ENCODE measurements around the gene HOXC11. TPM values are rescaled to one million over a fixed set of nuclear protein-coding genes. Genes with fewer than 3 reads are reported as not detected.

HOXC11 gene
- total RNA-seq, 2 experiments from 2014 or later, result not detected

DNA sequence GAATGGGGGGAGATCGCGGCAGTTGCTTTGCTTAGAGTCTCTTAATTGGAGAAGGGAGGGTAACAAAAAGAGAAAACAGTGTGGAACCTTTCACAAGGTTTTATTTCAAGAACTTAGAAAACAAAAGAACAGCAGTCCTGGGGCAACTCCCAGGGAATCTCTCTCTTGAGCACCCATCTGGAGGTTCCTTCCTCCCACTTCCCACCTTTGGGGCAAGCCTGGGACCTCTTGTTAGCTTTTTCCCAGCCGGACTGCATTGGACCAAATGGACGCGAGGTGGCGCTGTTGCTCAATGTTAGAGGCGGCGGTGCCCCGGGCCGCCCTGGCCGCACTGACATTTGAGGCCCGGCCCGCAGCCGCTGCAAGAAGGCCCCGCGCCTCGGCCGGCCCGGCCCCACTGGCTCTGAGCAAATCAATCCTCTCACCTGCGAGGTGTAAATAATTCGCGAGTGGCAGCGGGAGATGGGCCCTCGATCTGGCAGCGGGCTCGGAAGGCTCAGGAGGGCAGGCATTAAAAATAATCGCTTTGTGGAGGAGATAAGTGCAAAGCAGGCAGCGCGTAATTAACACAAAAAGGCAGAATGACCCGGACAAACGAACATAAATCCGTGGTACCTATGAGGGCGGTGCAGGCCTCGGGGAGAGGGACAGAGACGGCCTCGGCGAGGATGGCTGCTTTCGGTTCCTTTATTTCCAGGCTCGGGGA is 33.1 kb downstream of the HOXC11 start:
- H3K4me1 Mint-ChIP-seq, result peaks cover 14% of the 10 kb centered on the region
- no peaks in the 10 kb centered on the region for H3K9me3 Mint-ChIP-seq (ENCODE audit: low read depth)
- H3K27me3 Mint-ChIP-seq, result peaks cover 95% of the 10 kb centered on the region
- H3K27ac Mint-ChIP-seq, result no peak overlapping the region
- CTCF ChIA-PET, result interaction anchor here (0.6 to 8.4 kb wide), 28 partner anchors 8 to 375 kb away, joined by 3 to 136 read pairs (median 5); partner anchors contain the start of genes HOXC10, HOXC4, HOXC5 and HOXC6
- peak overlapping the region; percentile 64 for H3K4me3 Mint-ChIP-seq
- H3K36me3 Mint-ChIP-seq, result no peaks in the 10 kb centered on the region
- ATAC-seq (peak; percentile 88), DNase-seq (peak; percentile 87)

DNA sequence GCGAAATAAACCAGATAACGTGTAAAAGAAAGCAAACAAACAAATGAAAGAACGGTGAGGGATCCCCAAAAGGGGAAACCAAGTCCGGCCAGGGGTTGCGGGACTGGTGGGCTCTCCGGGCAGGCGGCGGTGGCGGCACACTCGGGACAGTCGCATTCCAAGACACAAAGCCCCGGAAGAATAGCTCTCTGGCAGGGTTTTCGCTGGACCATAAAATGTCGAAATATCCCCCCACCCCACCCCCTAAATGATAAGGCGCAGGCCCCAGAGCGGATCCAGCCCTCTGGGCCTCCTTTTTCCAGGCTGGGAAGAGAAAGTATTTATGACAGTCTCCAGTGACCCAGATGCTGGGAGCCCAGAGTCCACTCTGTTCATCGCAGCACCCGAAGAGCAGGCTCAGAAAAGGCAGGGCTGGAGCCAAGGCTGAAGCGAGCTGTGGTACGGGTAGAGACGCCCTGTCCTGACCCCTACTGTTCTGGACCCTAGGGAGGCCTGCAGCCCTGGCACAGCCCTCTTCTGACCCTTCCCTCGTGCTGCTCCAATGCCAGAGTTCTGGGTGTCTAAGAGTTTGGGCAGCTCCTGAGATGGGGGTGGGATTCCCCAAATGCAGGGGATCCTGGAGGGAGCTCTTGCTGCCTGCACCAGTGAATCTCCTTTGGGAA is 33.8 kb downstream of the HOXC11 start:
- Mint-ChIP-seq H3K27me3 (peaks cover 95% of the 10 kb centered on the region), H3K36me3 (no peaks in the 10 kb centered on the region), H3K4me3 (peak overlapping the region; percentile 64), H3K27ac (no peak overlapping the region), H3K9me3 (ENCODE audit: low read depth) (no peaks in the 10 kb centered on the region), H3K4me1 (peaks cover 20% of the 10 kb centered on the region)
- DNase-seq, result no peak
- ATAC-seq, result no peak
- CTCF ChIA-PET, result interaction anchor here (1.0 to 8.4 kb wide), 15 partner anchors 9 to 375 kb away, joined by 3 to 136 read pairs (median 14); partner anchors contain the start of genes HOXC5, HOXC6 and SMUG1

DNA sequence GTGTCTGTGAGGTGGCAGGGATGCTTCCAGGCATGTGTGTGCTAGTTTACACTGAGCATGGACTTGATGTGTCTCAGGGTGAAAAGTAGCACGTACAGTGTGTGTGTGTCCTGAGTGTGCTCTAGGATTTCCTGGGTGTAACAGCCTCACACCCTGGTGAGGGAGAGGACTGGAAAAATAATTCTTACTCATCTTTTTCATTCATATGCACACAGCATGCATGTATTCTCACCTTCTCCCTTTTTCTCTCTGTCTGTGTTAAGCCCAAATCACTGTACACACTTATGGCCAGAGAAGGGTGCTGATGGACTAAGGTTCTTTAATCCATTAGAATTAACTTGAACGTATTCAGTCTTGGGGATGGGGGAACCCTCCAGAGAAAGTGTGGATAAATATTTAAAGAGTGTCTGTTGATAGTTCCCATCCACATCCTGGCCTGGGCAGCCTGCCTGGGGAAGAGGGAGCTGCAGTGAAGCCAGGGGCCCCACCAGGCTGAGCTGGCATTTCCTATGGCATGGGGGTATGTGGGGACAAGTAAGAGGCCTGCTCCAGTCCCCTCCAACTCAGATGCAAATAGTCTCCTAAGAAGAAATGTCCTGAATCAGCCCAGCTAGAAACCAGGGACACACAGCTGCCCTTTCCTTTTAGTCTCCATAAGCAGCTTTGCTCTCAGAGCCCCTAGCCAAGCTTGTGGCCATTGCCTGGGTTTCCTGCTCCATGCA is 34.8 kb downstream of the HOXC11 start:
- Mint-ChIP-seq H3K4me3 (no peak overlapping the region), H3K36me3 (no peaks in the 10 kb centered on the region), H3K4me1 (peaks cover 20% of the 10 kb centered on the region), H3K27ac (no peak overlapping the region), H3K9me3 (ENCODE audit: low read depth) (no peaks in the 10 kb centered on the region), H3K27me3 (peaks cover 91% of the 10 kb centered on the region)
- ATAC-seq, result no peak
- no peak for DNase-seq
- CTCF ChIA-PET, result interaction anchor here (1.2 to 8.4 kb wide), 10 partner anchors 9 to 207 kb away, joined by 3 to 136 read pairs (median 56); partner anchors contain the start of genes HOXC5, HOXC6 and SMUG1

DNA sequence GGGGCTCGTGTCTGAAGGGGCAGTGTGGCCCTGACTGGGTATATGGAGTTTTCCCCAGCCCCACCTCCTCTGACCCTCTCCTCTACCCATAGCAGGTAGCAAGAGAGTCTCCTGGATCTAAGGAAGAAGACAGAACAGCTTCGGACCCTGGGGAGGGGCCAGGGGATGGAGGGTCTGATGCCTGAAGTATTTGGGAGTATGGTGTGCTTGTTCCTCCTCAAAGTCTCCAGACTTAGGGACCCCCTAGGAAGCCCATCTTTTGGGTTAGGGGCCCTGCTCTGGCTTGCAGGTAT is 35.3 kb downstream of the HOXC11 start:
- H3K36me3 Mint-ChIP-seq, result no peaks in the 10 kb centered on the region
- no peak for DNase-seq
- peaks cover 91% of the 10 kb centered on the region for H3K27me3 Mint-ChIP-seq
- no peak for ATAC-seq
- no peak overlapping the region for H3K27ac Mint-ChIP-seq
- peaks cover 20% of the 10 kb centered on the region for H3K4me1 Mint-ChIP-seq
- no peaks in the 10 kb centered on the region for H3K9me3 Mint-ChIP-seq (ENCODE audit: low read depth)
- no peak overlapping the region for H3K4me3 Mint-ChIP-seq
- CTCF ChIA-PET, result interaction anchor here (1.2 to 8.4 kb wide), 9 partner anchors 8 to 207 kb away, joined by 3 to 136 read pairs (median 68); partner anchors contain the start of genes HOXC5, HOXC6 and SMUG1

DNA sequence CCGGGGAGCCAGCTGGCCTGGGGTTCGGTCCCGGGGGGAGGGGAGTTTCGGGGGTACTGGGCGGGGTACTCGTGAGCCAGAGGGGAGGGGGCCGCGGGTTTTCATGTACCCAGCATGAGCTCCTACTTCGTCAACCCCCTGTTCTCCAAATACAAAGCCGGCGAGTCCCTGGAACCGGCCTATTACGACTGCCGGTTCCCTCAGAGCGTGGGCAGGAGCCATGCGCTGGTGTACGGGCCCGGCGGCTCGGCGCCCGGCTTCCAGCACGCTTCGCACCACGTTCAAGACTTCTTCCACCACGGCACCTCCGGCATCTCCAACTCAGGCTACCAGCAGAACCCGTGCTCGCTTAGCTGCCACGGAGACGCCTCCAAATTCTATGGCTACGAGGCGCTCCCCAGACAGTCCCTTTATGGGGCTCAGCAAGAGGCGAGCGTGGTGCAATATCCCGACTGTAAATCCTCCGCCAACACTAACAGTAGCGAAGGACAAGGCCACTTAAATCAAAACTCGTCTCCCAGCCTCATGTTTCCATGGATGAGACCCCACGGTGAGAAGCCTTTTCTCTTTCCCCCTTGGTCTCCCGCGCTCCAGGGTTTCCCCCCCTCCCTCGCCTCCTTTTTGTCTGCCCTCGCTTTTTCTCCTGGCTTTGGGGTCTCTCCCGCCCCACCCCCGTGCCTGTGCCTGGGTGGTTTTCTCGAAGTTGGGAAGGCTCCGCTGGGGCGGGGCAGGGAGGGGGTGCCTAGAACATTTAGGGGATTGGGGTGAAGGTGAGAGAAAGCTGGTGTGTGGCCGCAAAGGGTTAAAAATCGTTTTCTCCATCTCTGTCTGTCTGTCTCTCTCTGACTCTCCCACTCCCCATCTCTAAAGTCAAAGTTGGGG is 36.5 kb downstream of the HOXC11 start:
- no peaks in the 10 kb centered on the region for H3K9me3 Mint-ChIP-seq (ENCODE audit: low read depth)
- CTCF ChIA-PET, result interaction anchor here (0.7 to 8.4 kb wide), 10 partner anchors 7 to 353 kb away, joined by 3 to 136 read pairs (median 56); partner anchors contain the start of genes HOXC5, HOXC6 and SMUG1
- H3K36me3 Mint-ChIP-seq, result peaks cover under 1% of the 10 kb centered on the region
- H3K27ac Mint-ChIP-seq, result no peak overlapping the region
- H3K4me3 Mint-ChIP-seq, result peak overlapping the region; percentile 32
- ATAC-seq (no peak), DNase-seq (no peak)
- H3K4me1 Mint-ChIP-seq, result peaks cover 20% of the 10 kb centered on the region
- H3K27me3 Mint-ChIP-seq, result peaks cover 91% of the 10 kb centered on the region

DNA sequence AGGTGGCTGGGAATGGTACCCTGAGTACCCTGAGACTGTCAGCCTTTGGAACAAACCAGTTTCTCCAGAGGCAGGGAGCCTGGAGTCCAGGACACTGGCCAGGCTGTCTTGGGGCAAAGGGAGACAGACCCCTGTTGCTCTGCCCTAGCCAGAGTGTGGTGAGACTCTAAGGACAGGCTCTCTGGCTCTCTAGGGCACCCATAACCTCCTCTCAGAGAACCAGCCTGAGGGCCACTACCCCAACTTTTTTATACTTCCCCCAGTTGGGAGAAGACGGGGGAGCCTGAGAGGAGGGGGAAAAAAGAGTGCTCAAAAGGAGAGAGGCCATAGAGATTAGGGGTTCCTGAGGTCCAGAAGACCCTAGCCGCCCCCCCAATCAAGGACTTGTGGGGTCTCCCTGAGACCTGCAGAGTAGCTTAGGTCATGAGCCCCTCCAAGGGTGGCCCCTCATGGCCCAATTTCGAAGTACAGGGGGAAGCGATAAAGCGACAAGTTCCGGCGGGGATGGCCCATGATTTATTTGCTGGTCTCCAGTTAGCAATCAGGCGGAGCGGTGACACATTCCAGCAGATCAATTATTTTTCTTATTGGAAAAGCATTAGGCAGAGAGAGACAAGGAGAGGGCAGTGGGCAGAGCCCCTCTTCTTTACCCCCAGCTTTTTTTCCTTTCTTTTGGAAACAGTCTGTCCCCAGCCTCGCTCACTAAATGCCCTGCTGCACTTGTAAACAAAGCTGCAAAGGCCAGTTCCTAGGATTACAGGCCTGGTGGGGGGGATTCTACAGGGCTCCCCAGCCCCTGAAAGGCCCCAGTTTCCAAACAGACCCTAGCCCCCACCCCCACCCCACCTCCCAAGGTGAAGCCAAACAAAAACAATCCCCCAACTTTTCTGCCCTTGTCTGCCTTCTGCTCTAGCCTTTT is 37.4 kb downstream of the HOXC11 start:
- H3K27me3 Mint-ChIP-seq, result peaks cover 92% of the 10 kb centered on the region
- no peak overlapping the region for H3K27ac Mint-ChIP-seq
- H3K4me3 Mint-ChIP-seq, result no peak overlapping the region
- CTCF ChIA-PET, result interaction anchor here (0.8 to 8.4 kb wide), 4 partner anchors 11 to 204 kb away, joined by 3 to 74 read pairs (median 36); partner anchors contain the start of genes HOXC5 and HOXC6
- no peaks in the 10 kb centered on the region for H3K9me3 Mint-ChIP-seq (ENCODE audit: low read depth)
- peaks cover 22% of the 10 kb centered on the region for H3K4me1 Mint-ChIP-seq
- no peak for ATAC-seq
- no peak for DNase-seq
- H3K36me3 Mint-ChIP-seq, result peaks cover 1% of the 10 kb centered on the region

DNA sequence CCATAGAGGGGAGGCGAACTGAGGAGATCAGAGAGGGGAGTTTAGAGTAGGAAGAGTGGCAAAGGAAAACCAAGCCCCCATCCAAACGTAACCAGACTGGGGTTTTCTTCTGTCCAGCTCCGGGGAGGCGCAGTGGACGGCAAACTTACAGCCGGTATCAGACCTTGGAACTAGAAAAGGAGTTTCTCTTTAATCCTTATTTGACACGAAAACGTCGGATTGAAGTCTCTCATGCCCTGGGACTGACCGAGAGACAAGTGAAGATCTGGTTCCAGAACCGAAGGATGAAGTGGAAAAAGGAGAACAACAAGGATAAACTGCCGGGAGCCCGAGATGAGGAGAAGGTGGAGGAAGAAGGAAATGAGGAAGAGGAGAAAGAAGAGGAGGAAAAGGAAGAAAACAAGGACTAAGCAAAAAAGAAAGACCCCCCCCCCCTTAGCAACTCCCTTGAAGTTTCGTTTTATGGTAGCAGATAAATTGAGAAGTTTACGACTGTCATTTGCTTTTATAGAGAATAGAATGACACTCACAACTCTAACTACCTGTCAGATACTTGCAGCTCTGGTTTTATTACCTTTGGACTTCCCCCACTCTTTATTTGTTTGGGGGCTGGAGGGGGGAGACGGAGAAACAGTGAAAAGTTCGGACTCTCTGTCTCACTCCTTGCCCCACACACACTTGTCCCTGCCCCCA is 38.2 kb downstream of the HOXC11 start:
- CTCF ChIA-PET, result interaction anchor here (0.8 to 8.4 kb wide), 2 partner anchors 12 to 21 kb away, joined by 3 to 74 read pairs; partner anchors contain the start of genes HOXC5 and HOXC6
- no peak overlapping the region for H3K4me3 Mint-ChIP-seq

DNA sequence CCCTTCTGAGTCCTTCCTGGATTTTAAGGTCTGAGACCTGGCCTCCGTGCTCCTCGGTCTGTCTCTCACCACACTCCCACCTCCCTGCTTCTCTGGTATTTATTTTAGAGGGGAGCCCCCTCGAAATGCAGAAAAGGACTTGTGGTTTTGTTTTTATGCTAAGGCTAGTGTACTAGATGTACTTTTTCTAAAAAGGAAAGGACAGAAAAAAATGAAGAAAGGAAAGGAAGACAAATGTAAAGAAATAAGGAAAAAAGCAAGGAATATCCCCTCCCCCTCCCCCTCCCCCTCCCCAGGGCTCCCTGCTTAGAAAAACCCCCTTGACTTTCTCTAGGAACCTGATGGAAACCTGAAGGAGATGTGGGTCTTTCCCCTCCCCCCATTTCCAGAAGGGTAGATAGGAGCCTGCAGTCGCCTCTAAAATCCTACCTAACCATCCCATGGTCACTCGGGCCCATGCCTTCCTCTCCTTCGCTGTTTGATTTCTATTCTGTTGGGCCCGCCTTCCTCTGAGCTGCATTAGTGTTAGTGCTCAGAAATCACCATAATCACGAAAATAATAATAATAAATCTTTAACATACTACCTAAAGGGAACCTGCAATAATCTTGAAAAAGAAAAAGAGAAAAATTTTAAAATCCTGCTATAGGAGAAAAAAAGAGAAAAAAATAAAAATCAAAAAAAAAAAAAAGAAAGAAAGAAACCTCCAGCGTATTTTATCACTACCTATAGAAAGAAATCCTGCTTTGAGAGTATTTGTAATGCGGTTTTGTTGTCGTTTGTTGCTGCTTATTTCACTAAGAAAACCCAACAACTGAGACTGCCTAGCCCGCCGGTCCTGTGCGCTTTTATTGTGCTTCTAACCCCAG is 39.0 kb downstream of the HOXC11 start:
- Mint-ChIP-seq H3K4me3 (no peak overlapping the region), H3K4me1 (peaks cover 14% of the 10 kb centered on the region), H3K27ac (no peak overlapping the region), H3K27me3 (peaks cover 91% of the 10 kb centered on the region), H3K36me3 (peaks cover 1% of the 10 kb centered on the region), H3K9me3 (ENCODE audit: low read depth) (no peaks in the 10 kb centered on the region)
- ATAC-seq, result no peak
- CTCF ChIA-PET, result interaction anchor here (1.0 to 8.4 kb wide), 4 partner anchors 20 to 196 kb away, joined by 4 to 74 read pairs (median 10); partner anchors contain the start of genes HOXC10, HOXC5 and HOXC6
- no peak for DNase-seq

More for the DNA sequence above, 38.2 kb downstream of the HOXC11 start:
- DNase-seq (no peak), ATAC-seq (no peak)
- Mint-ChIP-seq H3K27ac (no peak overlapping the region), H3K4me1 (peaks cover 16% of the 10 kb centered on the region), H3K36me3 (peaks cover 1% of the 10 kb centered on the region), H3K27me3 (peaks cover 92% of the 10 kb centered on the region), H3K9me3 (ENCODE audit: low read depth) (no peaks in the 10 kb centered on the region)

DNA sequence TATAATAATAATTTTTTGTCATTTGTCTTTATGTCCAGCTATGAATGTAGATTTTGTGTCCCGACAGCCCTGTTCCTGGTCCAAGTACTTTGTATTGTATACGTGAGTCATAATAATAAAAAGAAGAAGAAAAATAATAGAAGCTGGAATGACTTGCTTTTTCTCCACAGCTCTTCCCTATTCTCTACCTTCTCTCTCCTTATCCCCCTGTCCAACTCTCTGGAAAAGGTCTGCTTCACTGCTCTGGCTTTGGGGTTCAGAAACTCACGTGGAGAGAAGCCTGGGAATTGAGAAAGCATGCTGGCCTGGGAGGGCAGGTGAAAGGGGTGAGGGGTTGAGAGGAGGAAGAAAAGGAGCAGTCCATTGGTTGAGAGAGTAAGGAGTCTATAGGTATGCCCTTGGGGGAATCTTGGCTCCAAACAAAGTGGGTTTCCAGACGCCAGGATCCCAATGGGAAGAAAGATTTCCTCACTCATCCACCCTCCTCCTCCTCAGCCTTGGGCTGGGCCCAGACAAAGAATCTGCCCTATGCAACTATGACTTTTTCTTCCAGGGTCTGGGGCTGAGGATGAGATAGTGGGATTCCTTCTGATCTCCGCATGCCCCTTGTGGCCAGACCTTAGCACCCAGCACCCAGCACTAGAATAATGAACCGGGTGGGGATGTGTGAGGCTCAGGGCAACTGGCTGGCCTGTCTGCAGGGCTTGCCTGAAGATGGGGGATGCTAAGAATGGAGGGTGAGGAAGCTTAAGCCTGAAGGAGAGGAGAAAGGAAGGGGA is 39.9 kb downstream of the HOXC11 start:
- peaks cover 20% of the 10 kb centered on the region for H3K4me1 Mint-ChIP-seq

More for the DNA sequence above, 39.9 kb downstream of the HOXC11 start:
- H3K27ac Mint-ChIP-seq, result no peak overlapping the region
- ATAC-seq (no peak), DNase-seq (no peak)
- H3K9me3 Mint-ChIP-seq (ENCODE audit: low read depth), result no peaks in the 10 kb centered on the region
- peaks cover 1% of the 10 kb centered on the region for H3K36me3 Mint-ChIP-seq
- peaks cover 90% of the 10 kb centered on the region for H3K27me3 Mint-ChIP-seq
- CTCF ChIA-PET, result interaction anchor here (1.0 to 5.6 kb wide), 6 partner anchors 9 to 202 kb away, joined by 3 to 31 read pairs (median 6); partner anchors contain the start of genes HOXC10 and HOXC5
- no peak overlapping the region for H3K4me3 Mint-ChIP-seq

All from activated CD8-positive, alpha-beta memory T cell treated with anti-CD3 and anti-CD28 coated beads, Interleukin-2, amount 10 ng/mL, durations not matched to agents 7 days and 5 days (primary cell).